ENCODE results near the gene PRKD1. TPM values are rescaled to one million over a fixed set of nuclear protein-coding genes. Genes with fewer than 3 reads are reported as not detected.

PRKD1 gene
- total and polyA plus RNA-seq, 10 donors: 1.0 to 8.9 (median 4.5) TPM

GRCh38 chr14:29607169-29607568, 320.5 kb downstream of the PRKD1 start:
- TF ChIP-seq POLR2AphosphoS5 (IDR thresholded peaks at IDR 0.05) (no peak), POLR2A (IDR thresholded peaks at IDR 0.05) (no peak), CTCF (IDR thresholded peaks at IDR 0.05 in 8 of 11, conservative IDR thresholded peaks at IDR 0.05 in 3 of 11) (no peak)
- Histone ChIP-seq H3K4me3 (no peak overlapping the region), H3K27me3 (replicated peaks in 1 of 7) (no peaks in the 10 kb centered on the region), H3K27ac (no peak overlapping the region), H3K4me1 (no peaks in the 10 kb centered on the region), H3K36me3 (no peaks in the 10 kb centered on the region), H3K9me3 (peaks cover 0 to 3% (median 0%) of the 10 kb centered on the region in 8 donors)
- 83 to 94% (median 89%) methylated on average over 5 of the region's 5 CpGs for WGBS, 5 donors
- intact Hi-C loops (cut with DNase I; ENCODE audit: low total_unique reads): no loop called here
- DNase-seq: no peak

DNA sequence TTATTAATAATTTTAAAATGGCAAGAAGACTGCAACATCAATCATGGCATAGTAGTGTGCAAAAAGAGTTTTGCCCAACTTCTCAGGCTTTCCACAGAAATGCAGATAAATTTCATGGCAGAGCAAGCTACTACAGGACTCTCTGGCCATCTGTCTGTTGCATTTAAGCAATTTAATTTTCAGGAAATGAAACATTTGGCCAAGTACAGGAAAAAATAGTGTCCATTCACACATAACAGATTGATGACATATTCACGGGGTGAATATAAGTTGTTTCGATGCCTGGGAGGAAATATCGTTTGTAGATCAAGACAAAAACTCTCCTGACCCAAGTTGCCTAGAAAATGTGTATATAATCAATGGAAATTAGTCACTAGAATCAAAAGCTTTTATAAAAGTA, 324.0 kb downstream of the PRKD1 start:
- Histone ChIP-seq H3K27ac (no peak overlapping the region), H3K9me3 (peaks cover 0 to 3% (median 0%) of the 10 kb centered on the region in 8 donors), H3K4me1 (no peaks in the 10 kb centered on the region), H3K36me3 (no peaks in the 10 kb centered on the region), H3K4me3 (no peak overlapping the region), H3K27me3 (replicated peaks in 1 of 7) (no peaks in the 10 kb centered on the region)
- 74 to 86% (median 82%) methylated on average over 3 of the region's 3 CpGs for WGBS, 5 donors
- no peak for TF ChIP-seq POLR2AphosphoS5 (IDR thresholded peaks at IDR 0.05)
- TF ChIP-seq POLR2A (IDR thresholded peaks at IDR 0.05): no peak
- TF ChIP-seq CTCF (IDR thresholded peaks at IDR 0.05 in 8 of 11, conservative IDR thresholded peaks at IDR 0.05 in 3 of 11): no peak
- intact Hi-C loops (cut with DNase I; ENCODE audit: low total_unique reads): no loop called here
- no peak for DNase-seq

DNA sequence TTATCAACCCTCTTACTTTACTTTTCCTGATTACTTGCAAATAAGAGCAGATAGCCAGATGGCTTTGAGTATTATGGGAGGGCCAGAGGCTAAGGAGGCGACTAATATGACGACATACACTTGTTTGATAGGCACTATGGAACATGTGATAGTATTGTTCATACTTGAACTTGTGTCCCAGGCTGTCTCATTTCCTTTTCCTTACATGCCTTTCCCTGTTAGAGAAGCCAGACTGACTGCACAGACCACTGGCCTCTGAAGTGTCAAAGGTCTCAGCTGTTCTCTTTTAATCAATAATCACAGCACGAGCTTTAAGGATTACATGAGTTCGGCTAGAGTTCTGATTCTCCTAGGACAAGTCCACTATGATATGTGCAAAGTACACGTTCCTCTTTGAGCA, 326.0 kb downstream of the PRKD1 start:
- intact Hi-C loops (cut with DNase I; ENCODE audit: low total_unique reads): no loop called here
- Histone ChIP-seq H3K27me3 (replicated peaks in 1 of 7) (no peaks in the 10 kb centered on the region), H3K27ac (no peak overlapping the region), H3K36me3 (no peaks in the 10 kb centered on the region), H3K4me1 (no peaks in the 10 kb centered on the region), H3K4me3 (no peak overlapping the region), H3K9me3 (no peaks in the 10 kb centered on the region)
- TF ChIP-seq CTCF (IDR thresholded peaks at IDR 0.05 in 8 of 11, conservative IDR thresholded peaks at IDR 0.05 in 3 of 11) (no peak), POLR2A (IDR thresholded peaks at IDR 0.05) (no peak), POLR2AphosphoS5 (IDR thresholded peaks at IDR 0.05) (no peak)
- DNase-seq: no peak
- 71 to 88% (median 84%) methylated on average over 5 of the region's 5 CpGs for WGBS, 5 donors

DNA sequence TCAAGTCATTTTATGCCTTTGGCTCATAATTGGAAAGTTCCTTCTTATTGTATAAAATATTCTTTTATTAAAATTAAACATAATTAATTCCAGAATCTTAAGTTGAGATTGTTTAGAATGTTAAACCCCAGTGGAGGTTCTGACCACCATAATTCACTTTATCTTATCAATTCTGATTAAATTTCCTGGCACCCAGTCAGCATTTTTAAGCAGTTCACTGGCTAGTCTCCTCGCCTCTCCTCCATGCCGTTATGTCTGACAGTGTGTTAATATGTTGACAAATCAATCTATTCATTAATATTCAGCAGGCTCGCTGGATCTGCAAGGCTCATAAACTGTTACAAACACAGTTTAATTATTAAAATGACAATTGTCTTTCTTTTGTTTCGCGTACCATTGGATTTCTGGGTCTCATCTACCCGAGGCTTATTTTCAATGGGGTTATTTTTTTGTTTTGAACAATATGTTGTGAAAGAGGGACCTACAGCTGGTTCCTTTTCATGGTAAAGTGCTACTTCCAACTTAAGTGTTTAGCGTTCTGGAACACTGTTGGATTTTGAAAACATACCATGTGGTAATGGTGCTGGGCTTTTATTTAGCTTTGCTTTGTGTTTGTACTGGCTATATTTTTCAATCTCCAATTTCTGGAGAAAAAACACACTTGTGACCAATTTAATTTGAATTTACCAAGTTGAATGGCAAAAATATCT, 339.7 kb downstream of the PRKD1 start:
- H3K36me3 ChIP-seq: no peaks in the 10 kb centered on the region
- H3K27ac ChIP-seq: no peak overlapping the region
- intact Hi-C loops (cut with DNase I; ENCODE audit: low total_unique reads): no loop called here
- no peaks in the 10 kb centered on the region for H3K27me3 ChIP-seq (replicated peaks in 1 of 7)
- DNase-seq: no peak
- 83 to 89% (median 86%) methylated on average over 7 of the region's 7 CpGs for WGBS, 5 donors
- no peak overlapping the region for H3K4me3 ChIP-seq
- H3K9me3 ChIP-seq: no peaks in the 10 kb centered on the region
- H3K4me1 ChIP-seq: no peaks in the 10 kb centered on the region
- TF ChIP-seq CTCF (IDR thresholded peaks at IDR 0.05 in 8 of 11, conservative IDR thresholded peaks at IDR 0.05 in 3 of 11) (no peak), POLR2AphosphoS5 (IDR thresholded peaks at IDR 0.05) (no peak), POLR2A (IDR thresholded peaks at IDR 0.05) (no peak)

Data from spleen (tissue), 11 donors.